HUDEP-2 (cell line): ENCODE data around the gene CIITA.

Source experiments
- DNase-seq, 76 experiments: peaks; one replicate each; lab custom pipeline; 2025; ENCODE audit not compliant: unreplicated experiment in 76 of 76; lab: John Stamatoyannopoulos, UW

Gene CIITA

DNA sequence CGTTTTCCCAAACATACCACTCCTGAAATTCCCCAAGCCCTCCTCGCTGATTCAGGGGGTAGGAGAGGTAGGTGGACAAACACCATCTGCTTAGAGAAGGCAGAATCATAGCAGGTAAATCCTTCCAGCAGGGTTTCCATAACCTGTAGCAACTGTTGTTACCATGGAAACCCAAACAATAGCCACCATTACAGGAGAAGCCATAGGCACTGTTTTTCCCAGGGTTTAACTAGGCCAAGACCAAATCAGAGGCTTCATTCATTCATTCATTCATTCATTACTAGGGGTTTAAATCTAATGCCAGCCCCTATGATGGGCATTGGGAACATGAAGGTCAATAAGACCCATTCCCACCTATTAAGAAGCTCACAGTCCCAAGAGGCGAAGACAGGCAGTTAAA is 25.5 kb upstream of the CIITA start:
- no peak for DNase-seq

DNA sequence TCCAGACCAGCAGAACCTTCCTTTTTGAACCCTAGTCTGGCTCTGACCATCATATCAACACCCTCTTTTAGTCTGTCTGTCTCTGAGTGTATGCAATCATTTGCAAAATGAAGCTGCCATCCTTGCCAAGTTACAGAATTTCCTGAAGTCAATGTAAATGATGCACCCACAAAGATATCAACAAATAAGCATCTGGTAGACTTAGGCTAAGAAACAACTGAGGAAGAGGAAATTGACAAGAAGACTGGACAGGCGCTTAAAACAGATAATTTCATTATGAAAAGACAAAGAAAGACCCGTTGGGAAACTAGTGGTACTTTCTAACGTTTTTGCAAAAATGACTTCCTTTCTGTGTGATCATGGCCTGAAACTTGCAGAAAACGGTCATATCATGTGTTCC is 24.7 kb upstream of the CIITA start:
- DNase-seq, result no peak

DNA sequence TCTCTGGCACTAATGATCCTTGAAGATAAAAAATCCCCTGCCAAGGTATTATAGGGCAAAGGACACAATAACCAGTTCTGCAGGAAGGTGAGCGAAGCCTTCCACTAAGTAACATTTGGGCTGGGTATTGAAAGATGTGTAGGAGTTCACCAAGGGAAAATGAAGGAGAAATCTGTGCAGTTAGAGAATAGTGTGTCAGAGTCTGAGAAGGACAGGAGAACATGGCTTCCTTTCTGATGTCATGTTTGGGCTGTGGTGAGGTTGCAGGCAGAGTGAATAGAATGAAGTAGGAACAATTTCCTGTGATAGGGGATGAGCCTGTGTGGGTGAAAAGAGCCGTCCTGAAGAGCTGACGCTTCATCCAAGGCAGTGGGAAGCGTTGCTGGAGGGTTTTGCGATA is 24.1 kb upstream of the CIITA start:
- DNase-seq, result no peak

DNA sequence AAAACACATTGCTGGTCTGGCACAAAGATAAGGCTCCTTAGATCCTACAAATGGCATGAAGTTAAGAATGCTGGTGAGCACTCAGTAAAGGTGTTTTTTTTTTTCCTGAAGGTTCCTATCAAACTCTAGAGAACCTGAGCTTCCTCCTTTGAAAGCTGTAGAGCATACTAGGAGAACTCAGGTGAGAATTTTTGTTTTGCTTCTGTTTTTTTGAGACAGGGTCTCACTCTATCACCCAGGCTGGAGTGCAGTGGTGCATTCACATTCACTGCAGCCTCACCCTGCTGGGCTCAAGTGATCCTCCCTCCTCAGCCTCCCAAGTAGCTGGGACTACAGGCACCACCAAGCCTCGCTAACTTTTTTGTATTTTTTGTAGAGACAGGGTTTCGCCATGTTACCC is 21.0 kb upstream of the CIITA start:
- no peak for DNase-seq

DNA sequence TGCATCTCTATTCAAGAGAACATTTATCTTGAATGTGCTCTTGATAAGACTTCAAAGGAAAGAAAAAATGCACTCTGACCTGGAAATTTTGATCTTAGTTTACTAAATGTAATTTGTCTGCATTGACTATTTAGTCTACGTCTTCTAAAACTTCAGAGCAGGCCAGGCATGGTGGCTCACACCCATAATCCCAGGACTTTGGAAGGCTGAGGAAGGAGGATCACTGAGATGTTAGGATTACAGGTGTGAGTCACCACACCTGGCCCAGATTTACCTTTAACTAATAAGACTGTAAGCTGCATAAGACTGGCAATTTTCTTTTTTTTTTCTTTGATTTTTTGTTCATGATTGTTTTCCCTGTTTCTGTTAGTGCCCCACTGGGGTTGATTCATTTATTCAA is 18.8 kb upstream of the CIITA start:
- DNase-seq, result no peak

DNA sequence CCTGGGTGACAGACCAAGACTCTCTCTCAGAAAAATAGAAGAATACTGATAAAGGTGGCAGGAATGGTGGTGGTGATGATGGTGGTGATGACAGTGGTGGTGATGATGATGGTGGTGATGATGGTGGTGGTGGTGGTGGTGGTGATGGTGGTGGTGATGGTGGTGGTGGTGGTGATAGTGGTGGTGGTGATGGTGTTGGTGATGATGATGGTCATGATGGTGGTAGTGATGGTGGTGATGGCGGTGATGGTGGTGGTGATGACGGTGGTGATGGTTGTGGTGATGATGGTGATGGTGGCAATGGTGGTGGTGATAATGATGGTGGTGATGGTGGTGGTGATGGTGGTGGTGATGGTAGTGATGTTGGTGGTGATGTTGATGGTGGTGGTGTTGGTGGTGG is 18.0 kb upstream of the CIITA start:
- DNase-seq, result no peak

DNA sequence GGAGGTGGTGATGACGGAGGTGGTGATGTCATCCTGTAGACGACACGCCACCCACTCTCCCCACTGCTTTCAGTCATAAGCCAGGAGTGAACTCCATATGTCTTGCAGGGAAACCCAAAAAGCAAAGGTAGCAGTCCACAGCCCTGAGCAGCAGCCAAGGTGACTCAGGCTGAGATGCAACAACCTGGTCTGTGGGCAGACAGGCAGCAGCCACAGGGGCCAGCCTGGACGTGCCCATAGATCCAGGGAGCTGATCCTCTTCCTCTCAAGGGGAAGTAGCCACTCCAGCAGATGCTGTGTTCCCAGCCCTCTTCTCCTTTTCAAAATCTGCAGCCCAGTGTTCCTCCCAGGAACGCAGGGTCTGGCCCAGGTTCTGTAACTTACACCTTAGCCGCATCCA is 17.3 kb upstream of the CIITA start:
- DNase-seq, result no peak

DNA sequence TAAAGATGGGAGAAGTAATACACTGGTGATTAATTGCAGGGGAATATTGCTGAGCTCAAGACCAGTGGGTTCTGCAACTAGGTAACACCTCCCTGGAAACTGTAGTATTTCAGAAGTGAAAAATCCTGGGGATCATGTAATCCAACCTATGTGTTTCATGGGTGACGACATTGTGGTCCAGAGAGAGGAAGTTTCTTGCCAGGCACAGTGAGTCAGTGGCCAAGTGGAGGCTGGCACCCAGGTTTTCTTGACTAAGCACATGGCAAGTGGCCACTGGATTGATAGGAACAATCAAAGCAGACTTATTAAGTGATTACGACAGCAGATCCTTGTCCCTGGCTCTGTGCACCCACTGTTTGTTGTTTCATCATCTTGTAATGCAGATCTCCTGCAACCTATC is 14.6 kb upstream of the CIITA start:
- DNase-seq, result no peak

DNA sequence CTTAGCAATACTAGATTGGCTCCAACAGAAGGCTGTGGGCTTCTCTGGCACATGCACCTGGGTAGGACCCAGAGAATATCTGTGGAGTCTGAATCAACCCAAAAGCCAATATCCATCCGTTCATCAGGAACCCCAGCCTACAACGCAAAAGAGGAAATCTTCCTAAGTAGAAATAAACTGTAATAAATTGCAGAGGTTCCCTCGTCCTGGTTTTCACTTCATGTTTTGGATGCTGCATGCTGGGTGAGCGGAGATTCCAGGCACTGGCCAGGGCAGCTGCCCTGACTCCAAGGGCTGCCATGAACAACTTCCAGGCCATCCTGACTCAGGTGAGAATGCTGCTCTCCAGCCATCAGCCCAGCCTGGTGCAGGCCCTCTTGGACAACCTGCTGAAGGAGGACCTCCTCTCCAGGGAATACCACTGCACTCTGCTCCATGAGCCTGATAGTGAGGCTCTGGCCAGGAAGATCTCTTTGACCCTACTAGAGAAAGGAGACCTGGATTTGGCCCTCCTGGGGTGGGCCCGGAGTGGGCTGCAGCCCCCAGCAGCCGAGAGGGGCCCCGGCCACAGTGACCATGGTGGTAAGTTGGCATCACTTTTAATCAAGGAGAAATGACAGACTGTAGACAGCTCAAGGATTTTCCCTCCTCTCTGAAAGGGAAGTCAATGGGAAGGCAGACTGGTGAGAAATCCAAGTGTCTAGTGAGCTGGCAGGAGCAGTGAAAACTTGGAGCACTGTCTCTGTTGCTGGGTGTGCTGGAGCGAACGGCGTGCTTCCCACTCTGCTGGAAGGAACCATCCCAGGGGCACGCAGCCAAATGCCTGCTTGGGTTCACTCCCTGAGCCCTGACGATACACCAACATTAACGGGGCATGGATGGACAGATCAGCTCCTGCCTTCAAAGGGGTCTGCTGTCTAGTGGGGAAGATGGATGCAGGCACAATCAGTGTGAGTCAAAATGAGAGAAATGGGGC is 10.7 kb upstream of the CIITA start:
- no peak for DNase-seq

DNA sequence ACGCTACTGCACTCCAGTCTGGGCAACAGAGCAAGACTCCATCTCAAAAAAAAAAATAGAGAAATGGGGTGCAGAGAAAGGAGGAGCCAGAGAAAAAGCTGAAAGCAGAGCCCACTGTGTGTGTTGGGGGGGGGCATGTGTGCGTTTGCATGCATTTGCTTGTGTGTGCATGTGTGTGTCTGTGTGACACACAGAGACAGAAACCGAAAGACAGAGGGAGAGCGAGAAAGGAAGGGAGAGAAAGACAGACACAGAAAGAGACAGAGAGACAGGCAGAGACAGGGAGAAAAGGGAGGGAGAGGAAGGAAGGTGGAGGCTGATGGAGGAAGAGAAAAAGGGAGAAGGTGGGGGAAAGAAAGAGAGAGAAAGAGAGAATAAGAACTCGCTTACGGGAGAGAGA is 9.8 kb upstream of the CIITA start:
- no peak for DNase-seq

DNA sequence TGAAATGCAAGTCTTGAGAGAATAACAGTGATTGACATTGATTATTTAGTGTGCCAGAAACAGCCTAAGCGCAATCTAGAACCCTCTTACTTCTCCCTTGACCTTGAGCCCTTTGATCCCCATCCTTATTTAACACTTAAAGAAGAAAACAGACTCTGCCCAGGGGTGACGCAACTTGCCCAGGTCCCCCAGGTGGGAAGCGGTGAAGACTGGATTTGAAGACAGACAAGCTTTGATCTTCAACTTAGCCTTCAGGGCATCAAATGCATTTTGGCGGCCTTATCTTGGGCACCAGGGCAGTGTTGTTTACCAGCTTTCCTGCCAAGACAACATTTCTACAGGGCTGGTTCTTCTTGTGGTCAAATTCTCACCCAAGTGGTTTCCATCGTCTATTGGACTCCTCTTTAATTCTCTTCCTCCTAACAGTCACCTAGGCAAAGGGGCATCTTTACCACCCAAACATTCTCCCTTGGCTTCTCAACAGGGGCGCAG is 8.9 kb upstream of the CIITA start:
- no peak for DNase-seq

DNA sequence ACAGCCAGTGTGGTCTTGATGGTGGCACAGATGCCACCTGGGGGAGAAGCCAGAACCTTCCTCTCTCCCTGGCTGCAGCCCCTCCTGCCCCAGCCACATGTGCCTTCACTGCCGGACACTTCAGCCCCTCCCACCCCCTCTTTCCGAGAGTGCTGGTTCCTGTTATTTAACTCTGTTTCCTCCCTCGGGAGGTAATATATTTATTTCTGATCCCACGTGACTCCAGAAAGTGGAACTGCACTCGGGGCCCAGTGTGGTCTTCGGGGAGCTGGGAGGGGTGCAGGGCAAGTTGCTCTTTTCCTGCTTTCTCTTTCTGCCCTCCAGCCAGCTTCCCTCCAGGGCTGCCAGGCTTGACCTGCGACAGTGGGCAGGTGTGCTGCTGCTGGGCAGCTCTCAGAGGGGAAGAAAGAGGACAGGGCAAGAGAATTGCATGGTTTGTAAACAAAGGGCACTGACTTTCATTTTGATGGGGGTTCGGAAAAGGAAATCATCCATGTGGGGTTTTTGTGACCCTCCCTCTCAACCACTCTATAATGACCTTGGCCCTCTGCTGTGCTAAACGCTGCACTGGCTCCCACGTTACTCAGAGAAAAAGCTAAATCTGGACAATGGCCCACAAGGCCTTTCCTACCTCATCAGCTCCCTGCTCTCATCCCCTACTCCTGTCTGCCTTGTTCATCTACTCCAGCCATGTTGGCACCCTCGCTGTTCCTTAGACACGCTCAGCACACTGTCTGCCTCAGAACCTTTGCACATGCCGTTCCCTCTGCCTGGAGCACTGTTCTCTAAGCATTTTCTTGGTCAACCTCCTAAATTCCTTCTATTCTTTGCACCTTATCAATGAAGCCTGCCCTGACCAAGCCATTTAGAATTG is 8.2 kb upstream of the CIITA start:
- no peak for DNase-seq

DNA sequence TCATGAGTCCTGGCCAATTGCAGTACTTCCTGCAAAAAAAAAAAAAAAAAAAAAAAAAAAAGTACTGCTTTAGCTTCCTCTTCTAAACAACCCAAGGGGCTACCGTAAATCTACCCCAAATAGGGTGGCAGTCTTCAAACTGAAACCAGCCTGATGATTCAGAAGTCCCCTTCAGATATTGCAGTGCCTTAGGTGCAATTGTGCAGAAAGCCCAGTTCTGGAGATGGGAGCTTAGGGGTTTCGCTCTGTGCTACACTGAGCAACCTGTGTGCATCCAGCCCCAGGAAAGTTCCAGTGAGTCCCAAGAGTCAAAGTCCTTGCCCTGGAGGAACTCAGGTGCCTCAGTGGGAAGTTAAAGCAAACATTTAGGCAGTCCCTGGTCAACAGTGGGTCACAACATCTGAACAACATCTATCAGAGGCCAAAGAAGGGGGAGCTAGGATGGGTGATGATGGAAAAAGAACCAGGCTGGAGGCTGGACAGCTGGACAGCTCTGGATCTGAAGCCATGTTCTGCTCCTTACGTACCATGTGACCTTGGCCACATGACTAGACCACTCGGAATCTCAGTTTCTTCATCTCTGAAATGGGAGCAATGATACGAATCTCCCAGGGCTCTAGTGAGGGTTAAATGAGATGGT is 6.7 kb upstream of the CIITA start:
- DNase-seq, result no peak

DNA sequence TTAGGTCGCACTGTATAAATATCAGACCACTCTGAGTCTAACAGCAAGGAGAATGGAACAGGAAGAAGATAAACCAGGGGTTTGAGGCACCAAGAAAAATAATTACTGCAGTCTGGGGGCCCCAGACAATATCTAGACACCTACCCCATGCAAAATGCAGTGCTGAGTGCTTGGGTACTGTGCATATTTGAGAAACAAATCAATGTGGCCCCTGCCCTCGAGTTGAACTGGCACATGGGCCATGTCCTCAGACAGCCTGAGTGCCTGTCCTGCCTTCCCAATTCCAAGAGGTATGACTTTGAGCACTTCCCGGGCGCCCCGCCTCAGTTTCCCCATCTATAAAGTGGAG is 6.2 kb upstream of the CIITA start:
- DNase-seq, result no peak

DNA sequence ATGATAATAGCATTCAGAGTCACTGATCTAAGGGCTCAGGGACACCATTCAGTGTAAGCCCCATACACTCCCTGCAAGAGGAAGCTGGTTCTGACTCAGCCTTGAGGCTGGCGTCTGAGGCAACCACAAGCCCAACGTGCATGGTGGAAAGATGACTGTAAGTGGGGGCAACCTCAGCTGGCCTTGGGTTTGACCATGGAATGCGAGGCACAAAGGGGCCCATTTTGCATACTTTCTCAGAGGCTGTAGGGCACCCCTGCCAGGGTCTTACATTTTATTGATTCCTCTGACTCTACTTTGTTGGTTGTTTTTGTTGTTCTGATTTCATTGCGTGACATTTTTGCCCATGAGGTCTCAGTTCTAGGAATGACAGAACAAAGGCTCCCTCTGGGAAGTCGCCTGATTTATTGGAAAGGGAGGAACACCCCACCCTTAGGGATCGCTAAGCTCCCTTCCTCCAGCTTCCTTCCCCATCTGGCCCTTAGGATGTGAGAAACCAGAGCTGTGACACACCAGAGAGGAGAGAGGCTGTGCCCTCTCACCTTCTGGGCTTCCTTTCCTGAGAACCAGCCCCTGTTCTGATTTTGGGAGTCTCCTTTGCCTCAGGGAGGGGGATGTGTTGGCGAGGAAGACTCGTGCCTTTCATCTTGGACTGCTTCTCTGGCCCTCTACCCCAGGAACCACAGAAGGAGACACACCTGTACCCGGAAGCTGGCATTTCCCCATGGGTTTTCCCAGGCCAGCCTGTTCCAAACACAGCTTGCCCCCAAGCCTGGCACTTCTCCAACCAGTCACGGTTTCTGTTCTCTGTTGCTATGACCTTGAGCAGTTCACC is 5.6 kb upstream of the CIITA start:
- no peak for DNase-seq

DNA sequence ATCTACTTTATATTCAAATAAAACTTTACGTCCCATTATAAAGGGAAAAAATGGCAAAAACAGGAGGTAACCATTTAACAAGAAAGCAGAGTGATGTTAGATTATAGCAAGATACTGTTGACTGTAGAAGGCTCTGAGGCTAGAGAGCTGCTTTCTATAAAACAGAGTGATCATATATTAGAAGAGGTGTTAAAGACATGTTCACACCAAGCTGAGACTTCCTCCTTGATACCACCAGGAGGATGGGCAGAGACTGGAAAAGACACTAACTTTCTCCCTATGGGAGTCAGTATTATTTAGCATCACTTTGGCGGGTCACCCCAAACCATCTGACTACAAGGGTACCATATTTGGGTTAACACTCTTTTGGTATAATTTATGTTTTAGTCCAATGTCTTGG is 687 bp upstream of the CIITA start:
- no peak for DNase-seq

DNA sequence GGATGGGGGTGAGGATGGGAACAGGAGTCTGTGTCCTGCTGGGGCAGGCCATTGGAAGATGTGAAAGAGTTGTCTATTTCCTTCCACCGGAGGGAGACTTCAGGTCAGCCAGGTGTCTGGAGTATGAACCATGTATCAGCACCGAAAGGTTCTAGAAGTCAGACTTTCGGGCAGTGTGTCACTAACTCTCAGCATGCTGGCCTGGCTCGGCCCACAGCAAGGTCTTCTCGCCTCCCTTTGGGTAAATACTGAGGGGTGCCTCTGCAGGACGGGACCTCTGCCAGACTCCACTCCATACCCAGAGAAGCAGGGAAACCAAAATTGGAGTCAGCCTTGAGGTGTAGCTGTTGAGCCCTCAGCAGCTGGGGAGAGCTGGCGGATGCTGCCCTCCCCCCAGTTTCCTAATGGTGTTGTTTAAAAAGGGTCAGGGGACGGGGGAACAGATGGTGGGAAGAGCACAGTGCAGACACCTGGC is 507 bp downstream of the CIITA start:
- DNase-seq, result no peak

DNA sequence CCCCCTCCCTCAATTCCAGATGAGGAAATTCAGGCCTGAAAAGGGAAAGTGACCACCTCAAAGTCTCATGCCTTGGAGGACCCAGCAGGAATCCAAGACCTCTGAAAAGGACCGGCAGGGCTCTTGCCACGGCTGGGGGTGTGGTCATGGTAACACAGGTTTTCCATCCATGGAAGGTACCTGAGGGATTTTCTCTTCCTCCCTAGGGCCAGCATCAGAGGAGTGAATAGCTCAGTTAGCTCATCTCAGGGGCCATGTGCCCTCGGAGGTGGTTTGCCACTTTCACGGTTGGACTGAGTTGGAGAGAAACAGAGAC is 1.3 kb downstream of the CIITA start:
- no peak for DNase-seq

DNA sequence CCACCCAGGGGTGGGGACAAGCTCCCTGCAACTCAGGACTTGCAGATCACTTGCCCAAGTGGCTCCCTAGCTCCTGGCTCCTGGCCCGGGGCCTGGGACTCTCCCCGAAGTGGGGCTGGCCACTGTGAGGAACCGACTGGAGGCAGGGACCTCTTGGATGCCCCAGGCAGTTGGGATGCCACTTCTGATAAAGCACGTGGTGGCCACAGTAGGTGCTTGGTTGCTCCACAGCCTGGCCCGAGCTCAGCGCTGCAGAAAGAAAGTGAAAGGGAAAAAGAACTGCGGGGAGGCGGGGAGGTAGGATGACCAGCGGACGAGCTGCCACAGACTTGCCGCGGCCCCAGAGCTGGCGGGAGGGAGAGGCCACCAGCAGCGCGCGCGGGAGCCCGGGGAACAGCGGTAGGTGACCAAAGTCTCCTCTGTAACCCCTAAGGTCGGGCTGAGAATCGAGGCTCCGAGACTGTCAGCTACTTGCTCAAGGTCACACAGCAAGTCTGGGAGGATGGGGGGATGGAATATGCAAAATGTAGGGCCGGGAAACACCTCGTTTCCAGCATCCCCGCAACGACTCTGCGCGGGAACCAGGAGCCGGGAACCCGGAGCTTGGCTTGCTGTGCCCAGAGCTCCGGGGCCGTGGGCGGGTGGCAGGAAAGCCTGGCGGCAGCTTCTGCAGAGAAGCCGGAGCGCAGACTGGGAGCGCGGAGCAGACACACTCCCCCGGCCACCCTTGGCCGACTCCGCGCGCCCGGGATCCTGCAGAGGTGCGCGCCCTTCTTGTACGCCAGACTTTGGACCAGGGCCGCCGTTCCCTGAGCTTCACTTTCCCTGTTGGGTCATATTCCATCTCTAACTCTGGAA is 1.9 kb downstream of the CIITA start:
- DNase-seq, result no peak
